Erythroblast (primary cell): ENCODE measurements around the gene AMH.

ENCODE experiments used
- DNase-seq, 2 experiments: peaks; one replicate each; lab custom pipeline; 2025; lab: John Stamatoyannopoulos, UW
- GATA1 ChIP-seq: IDR thresholded peaks from 2 replicates; pipeline ENCODE4 v1.6.1; 2011; ENCODE audit warnings: low read depth, mild to moderate bottlenecking, control low read depth, low read length, moderate library complexity
- POLR2A ChIP-seq: IDR thresholded peaks from 2 replicates; pipeline ENCODE4 v1.6.1; 2011; ENCODE audit warnings: mild to moderate bottlenecking, low read length

Gene AMH

GRCh38 chr19:2235381-2236063 lies 13.6 kb upstream of the AMH start:
- TF ChIP-seq GATA1 = no peak
- no peak for TF ChIP-seq POLR2A
- DNase-seq = peak in 1 of 2 experiments; percentile 71

- TF ChIP-seq POLR2A (no peak), GATA1 (no peak)
- no peak for DNase-seq
Observed at GRCh38 chr19:2236064-2236313, 13.1 kb upstream of the AMH start.

GRCh38 chr19:2236314-2237050 lies 12.6 kb upstream of the AMH start, which contains the start of the genes PLEKHJ1 and SF3A2:
Gene PLEKHJ1 (minus strand): TSS chr19:2236329. CDS start chr19:2236248, 81 bp downstream.
Gene SF3A2 (plus strand): TSS chr19:2236824. CDS start chr19:2243419, 6,595 bp downstream.
- TF ChIP-seq GATA1 (peak; percentile 66), POLR2A (peak; percentile 90)
- DNase-seq = peak; percentile 99

- peak; percentile 63 to 73 for DNase-seq
- TF ChIP-seq GATA1 (no peak), POLR2A (no peak)
Observed at GRCh38 chr19:2237051-2237868, 11.9 kb upstream of the AMH start.

- TF ChIP-seq POLR2A = no peak
- no peak for TF ChIP-seq GATA1
- DNase-seq = no peak
Observed at GRCh38 chr19:2237869-2238153, 11.3 kb upstream of the AMH start.

- DNase-seq = no peak
- TF ChIP-seq GATA1 (no peak), POLR2A (no peak)
Observed at GRCh38 chr19:2239173-2239572, 9.9 kb upstream of the AMH start.

- peak; percentile 57 to 65 for DNase-seq
- TF ChIP-seq POLR2A = no peak
- no peak for TF ChIP-seq GATA1
Observed at GRCh38 chr19:2239771-2240770, 9.1 kb upstream of the AMH start.

GRCh38 chr19:2240881-2241760 lies 8.0 kb upstream of the AMH start:
- TF ChIP-seq GATA1 = no peak
- TF ChIP-seq POLR2A = no peak
- DNase-seq = no peak

- TF ChIP-seq POLR2A = no peak
- DNase-seq = no peak
Observed at GRCh38 chr19:2242092-2242537, 7.0 kb upstream of the AMH start.

- no peak for TF ChIP-seq GATA1
- TF ChIP-seq POLR2A = no peak
- DNase-seq = no peak
Observed at GRCh38 chr19:2242816-2243215, 6.3 kb upstream of the AMH start.

GRCh38 chr19:2243274-2244124 lies 5.6 kb upstream of the AMH start:
- TF ChIP-seq POLR2A (no peak), GATA1 (no peak)
- no peak for DNase-seq

GRCh38 chr19:2244125-2244411 lies 5.1 kb upstream of the AMH start:
- TF ChIP-seq POLR2A (no peak), GATA1 (no peak)
- no peak for DNase-seq
